Measurements from ENCODE around the gene KCNA2.

GRCh38 chr1:110628323-110629105 is 22.4 kb upstream of the KCNA2 start:
- TF ChIP-seq, protein P1, sequence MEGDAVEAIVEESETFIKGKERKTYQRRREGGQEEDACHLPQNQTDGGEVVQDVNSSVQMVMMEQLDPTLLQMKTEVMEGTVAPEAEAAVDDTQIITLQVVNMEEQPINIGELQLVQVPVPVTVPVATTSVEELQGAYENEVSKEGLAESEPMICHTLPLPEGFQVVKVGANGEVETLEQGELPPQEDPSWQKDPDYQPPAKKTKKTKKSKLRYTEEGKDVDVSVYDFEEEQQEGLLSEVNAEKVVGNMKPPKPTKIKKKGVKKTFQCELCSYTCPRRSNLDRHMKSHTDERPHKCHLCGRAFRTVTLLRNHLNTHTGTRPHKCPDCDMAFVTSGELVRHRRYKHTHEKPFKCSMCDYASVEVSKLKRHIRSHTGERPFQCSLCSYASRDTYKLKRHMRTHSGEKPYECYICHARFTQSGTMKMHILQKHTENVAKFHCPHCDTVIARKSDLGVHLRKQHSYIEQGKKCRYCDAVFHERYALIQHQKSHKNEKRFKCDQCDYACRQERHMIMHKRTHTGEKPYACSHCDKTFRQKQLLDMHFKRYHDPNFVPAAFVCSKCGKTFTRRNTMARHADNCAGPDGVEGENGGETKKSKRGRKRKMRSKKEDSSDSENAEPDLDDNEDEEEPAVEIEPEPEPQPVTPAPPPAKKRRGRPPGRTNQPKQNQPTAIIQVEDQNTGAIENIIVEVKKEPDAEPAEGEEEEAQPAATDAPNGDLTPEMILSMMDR (conservative IDR thresholded peaks at IDR 0.05 in 1 of 2, IDR thresholded peaks at IDR 0.05 in 1 of 2; ENCODE audit: low read depth in 1 of 2, low read length in 2 of 2), result no peak
- TF ChIP-seq EZH2 (IDR thresholded peaks at IDR 0.05; ENCODE audit: low read length, missing control alignments), result no peak

Measured in fibroblast of lung (primary cell).